AG04449 (cell line): ENCODE data around the gene TCAP.

Source experiments
- CTCF ChIA-PET: fragments of 350-600 bp; formaldehyde crosslinking; extraction: SDS; loops from one replicate; lab custom pipeline; 2021; ENCODE audit warnings: antibody characterized with exemption; lab: Yijun Ruan, JAX
- POLR2A ChIA-PET: fragments of 400-600, 350-600 bp; formaldehyde crosslinking; extraction: SDS; loops from one replicate; lab custom pipeline; 2020; ENCODE audit warnings: antibody characterized with exemption, inconsistent platforms; lab: Yijun Ruan, JAX
- DNase-seq: peaks from one replicate; pipeline ENCODE4 v3.0.0-alpha.2; 2010; ENCODE audit warnings: low read depth, low spot score
- H3K4me3 ChIP-seq: 2 replicates; pipeline ENCODE4 v1.5.1; 2011; ENCODE audit warnings: low read depth, mild to moderate bottlenecking, control low read depth, low read length
- TF ChIP-seq, protein P1 (sequence below): IDR thresholded peaks from one replicate; pipeline ENCODE4 v1.5.1; 2011; ENCODE audit warnings: mild to moderate bottlenecking, moderate library complexity, low read length, control low read depth, inconsistent platforms; ENCODE audit not compliant: insufficient read depth; ENCODE audit errors: missing control alignments

TCAP gene

GRCh38 chr17:39678340-39679116 is 13.4 kb downstream of the TCAP start:
- TF ChIP-seq, protein P1, sequence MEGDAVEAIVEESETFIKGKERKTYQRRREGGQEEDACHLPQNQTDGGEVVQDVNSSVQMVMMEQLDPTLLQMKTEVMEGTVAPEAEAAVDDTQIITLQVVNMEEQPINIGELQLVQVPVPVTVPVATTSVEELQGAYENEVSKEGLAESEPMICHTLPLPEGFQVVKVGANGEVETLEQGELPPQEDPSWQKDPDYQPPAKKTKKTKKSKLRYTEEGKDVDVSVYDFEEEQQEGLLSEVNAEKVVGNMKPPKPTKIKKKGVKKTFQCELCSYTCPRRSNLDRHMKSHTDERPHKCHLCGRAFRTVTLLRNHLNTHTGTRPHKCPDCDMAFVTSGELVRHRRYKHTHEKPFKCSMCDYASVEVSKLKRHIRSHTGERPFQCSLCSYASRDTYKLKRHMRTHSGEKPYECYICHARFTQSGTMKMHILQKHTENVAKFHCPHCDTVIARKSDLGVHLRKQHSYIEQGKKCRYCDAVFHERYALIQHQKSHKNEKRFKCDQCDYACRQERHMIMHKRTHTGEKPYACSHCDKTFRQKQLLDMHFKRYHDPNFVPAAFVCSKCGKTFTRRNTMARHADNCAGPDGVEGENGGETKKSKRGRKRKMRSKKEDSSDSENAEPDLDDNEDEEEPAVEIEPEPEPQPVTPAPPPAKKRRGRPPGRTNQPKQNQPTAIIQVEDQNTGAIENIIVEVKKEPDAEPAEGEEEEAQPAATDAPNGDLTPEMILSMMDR, result no peak
- POLR2A ChIA-PET, result no interaction called here
- CTCF ChIA-PET, result interaction anchor here (1.4 to 6.6 kb wide), 8 partner anchors 9 to 57 kb away, joined by 5 to 55 read pairs (median 13); partner anchors contain the start of genes ERBB2, PGAP3, PNMT and TCAP
- no peak for DNase-seq
- no peak overlapping the region for H3K4me3 ChIP-seq

DNA sequence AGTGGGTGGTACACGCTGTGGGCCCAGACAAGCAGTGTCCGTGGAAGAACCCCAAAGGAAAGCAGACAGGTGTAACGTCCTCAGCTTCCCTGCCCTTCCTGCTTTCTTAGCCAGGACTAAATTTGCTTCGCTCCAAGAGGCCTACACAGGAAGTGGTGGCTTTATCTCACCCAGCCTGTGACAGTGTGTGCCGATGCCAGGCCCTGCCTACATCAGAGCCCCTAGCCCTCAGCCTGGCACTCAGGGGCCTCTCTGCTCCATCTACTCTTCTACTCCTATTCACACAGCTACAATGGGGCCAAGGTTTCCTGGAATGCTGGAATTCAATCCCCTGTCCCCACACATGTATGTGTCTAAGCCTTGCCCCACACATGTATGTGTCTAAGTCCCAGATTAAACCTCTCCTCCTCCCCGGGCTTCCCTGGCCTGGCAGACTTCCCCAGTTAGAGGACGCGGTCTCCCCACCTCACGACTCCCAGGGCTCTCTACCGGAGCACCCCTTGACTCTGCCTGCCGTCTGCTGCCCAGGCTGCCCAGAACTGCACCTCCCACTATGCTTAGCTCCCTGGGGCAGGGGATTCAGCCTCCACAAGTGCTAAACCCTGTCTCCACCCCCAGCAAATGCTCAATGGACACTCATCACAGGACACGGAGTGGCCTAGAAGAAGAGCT is 14.5 kb downstream of the TCAP start:
- TF ChIP-seq, protein P1, result no peak
- no peak for DNase-seq
- no peak overlapping the region for H3K4me3 ChIP-seq
- POLR2A ChIA-PET, result no interaction called here
- CTCF ChIA-PET, result interaction anchor here (1.3 to 6.6 kb wide), 4 partner anchors 10 to 58 kb away, joined by 3 to 55 read pairs (median 12); partner anchors contain the start of gene PNMT

GRCh38 chr17:39683295-39683939 is 18.3 kb downstream of the TCAP start:
- ChIA-PET POLR2A (no interaction called here), CTCF (interaction anchor here (1.0 to 2.4 kb wide), 4 partner anchors 12 to 63 kb away, joined by 4 to 10 read pairs (median 6); partner anchors contain the start of gene PNMT)
- TF ChIP-seq, protein P1, result no peak
- DNase-seq, result no peak
- no peak overlapping the region for H3K4me3 ChIP-seq

DNA sequence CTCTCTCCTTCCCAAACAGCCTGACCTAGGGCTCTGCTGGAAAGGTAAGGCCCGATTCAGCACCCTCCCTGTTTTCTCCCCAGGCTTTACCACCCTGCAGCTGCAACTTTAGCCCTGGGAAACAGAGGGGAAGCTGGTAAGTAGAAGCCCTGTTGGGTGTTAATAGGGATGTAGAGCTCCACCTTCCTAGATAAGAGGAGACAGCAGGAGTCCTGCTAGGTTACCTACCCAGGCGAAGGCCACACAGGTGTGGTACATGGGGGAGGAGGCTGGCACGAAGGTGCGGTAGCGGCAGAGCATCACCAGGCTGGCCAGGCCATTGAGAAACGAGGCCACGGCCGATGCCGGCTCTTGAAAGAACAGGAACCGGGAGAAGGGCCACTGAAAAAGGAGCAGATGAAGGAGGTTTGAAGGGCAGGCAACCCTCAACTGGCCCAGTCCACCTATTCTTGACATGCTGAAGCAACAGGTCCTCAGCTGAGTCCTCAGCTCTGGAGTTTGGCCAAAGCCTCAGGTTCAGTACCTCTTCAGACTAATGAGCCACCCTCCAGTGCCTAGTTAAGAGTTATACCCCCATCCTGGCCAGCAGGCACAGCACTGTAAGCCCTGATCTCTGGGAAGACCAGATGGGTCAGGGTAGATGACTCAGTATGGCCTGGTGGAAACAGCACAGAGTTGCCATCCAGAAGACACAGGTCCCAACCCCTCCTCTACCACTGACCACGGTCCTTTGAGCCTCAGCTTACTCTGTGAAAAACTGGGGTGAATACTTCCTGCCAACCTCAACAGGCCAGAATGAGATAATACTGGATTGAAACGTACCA is 19.4 kb downstream of the TCAP start:
- DNase-seq, result no peak
- ChIA-PET POLR2A (no interaction called here), CTCF (interaction anchor here (1.1 to 2.2 kb wide), 3 partner anchors 9 to 63 kb away, joined by 4 to 8 read pairs (median 4); partner anchors contain the start of gene PNMT)
- H3K4me3 ChIP-seq, result no peak overlapping the region
- TF ChIP-seq, protein P1, result no peak

GRCh38 chr17:39687101-39687545 is 22.0 kb downstream of the TCAP start:
- no peak for DNase-seq
- ChIA-PET POLR2A (interaction anchor here (1.3 kb wide), 1 partner anchor 59 kb away, joined by 4 read pairs; no protein-coding TSS in a partner anchor), CTCF (interaction anchor here (0.7 to 3.1 kb wide), 6 partner anchors 16 to 65 kb away, joined by 3 to 18 read pairs (median 6); partner anchors contain the start of gene PNMT)
- peak overlapping the region; percentile 76 for H3K4me3 ChIP-seq
- TF ChIP-seq, protein P1, result no peak
